ENCODE results near the gene CTSW. TPM values are rescaled to one million over a fixed set of nuclear protein-coding genes. Genes with fewer than 3 reads are reported as not detected.

CTSW gene
- total RNA-seq, 1 experiment from 2014 or later, result not detected

DNA sequence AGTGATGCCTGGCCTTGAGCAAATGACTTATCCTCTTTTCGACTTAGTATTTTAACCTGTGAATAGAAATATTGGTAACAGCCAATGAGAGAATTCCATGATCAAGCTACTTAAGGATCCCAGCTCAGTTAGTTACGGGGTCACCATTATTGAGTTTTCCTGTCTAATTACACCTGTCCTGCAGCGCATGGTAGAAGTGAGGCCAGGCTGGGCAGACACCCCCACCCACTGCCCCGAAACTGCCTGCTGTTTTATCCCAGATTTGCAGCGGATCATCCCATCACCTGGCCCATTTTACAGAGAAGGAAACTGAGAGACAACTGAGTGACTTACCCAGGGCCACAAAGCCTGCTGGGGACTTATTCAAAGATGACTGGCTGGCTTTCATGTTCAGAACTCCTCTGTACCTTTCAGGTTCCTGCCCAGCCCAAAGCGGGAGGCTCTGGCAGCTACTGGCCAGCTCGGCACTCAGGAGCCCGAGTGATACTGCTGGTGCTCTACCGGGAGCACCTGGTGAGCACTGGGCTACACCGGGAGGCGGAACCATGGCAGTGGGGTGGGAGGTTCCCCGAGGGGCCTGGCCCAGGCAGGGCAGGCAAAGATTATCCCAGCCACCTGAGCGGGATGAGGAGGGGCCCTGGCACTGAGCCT, 18.0 kb upstream of the CTSW start:
- Mint-ChIP-seq H3K27ac (no peak overlapping the region), H3K36me3 (peaks cover 23% of the 10 kb centered on the region), H3K4me3 (peak overlapping the region; percentile 90), H3K9me3 (no peaks in the 10 kb centered on the region), H3K27me3 (ENCODE audit: low read depth) (no peaks in the 10 kb centered on the region), H3K4me1 (peaks cover 13% of the 10 kb centered on the region)
- ChIA-PET CTCF (interaction anchor here (0.8 to 16.6 kb wide), 7 partner anchors 9 to 184 kb away, joined by 3 to 539 read pairs (median 14); partner anchors contain the start of genes CCDC85B, EFEMP2 and FIBP), POLR2A (interaction anchor here (1.1 to 4.2 kb wide), 4 partner anchors 10 to 54 kb away, joined by 3 to 90 read pairs (median 20); partner anchors contain the start of genes CCDC85B and FIBP)
- DNase-seq (ENCODE audit: low spot score) (no peak), ATAC-seq (no peak)
- TF ChIP-seq TP53 (CRISPR knock-in tag; IDR thresholded peaks at IDR 0.05) (no peak), CREM (CRISPR knock-in tag; IDR thresholded peaks at IDR 0.05) (no peak), GABPB1 (CRISPR knock-in tag; IDR thresholded peaks at IDR 0.05) (no peak), ZNF219 (CRISPR knock-in tag; IDR thresholded peaks at IDR 0.05; ENCODE audit: borderline replicate concordance) (no peak), EMX1 (CRISPR knock-in tag; IDR thresholded peaks at IDR 0.05) (no peak), MYBL2 (CRISPR knock-in tag; IDR thresholded peaks at IDR 0.05) (no peak), CBFB (CRISPR knock-in tag; IDR thresholded peaks at IDR 0.05; ENCODE audit: low read depth) (no peak)
- TF ChIP-seq, protein P1, sequence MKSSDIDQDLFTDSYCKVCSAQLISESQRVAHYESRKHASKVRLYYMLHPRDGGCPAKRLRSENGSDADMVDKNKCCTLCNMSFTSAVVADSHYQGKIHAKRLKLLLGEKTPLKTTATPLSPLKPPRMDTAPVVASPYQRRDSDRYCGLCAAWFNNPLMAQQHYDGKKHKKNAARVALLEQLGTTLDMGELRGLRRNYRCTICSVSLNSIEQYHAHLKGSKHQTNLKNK (CRISPR knock-in tag; IDR thresholded peaks at IDR 0.05), result no peak
- TF ChIP-seq, protein P2, sequence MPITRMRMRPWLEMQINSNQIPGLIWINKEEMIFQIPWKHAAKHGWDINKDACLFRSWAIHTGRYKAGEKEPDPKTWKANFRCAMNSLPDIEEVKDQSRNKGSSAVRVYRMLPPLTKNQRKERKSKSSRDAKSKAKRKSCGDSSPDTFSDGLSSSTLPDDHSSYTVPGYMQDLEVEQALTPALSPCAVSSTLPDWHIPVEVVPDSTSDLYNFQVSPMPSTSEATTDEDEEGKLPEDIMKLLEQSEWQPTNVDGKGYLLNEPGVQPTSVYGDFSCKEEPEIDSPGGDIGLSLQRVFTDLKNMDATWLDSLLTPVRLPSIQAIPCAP (CRISPR knock-in tag; IDR thresholded peaks at IDR 0.05), result no peak
- TF ChIP-seq, protein P3, sequence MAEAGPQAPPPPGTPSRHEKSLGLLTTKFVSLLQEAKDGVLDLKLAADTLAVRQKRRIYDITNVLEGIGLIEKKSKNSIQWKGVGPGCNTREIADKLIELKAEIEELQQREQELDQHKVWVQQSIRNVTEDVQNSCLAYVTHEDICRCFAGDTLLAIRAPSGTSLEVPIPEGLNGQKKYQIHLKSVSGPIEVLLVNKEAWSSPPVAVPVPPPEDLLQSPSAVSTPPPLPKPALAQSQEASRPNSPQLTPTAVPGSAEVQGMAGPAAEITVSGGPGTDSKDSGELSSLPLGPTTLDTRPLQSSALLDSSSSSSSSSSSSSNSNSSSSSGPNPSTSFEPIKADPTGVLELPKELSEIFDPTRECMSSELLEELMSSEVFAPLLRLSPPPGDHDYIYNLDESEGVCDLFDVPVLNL (CRISPR knock-in tag; IDR thresholded peaks at IDR 0.05; ENCODE audit: borderline replicate concordance, low read depth), result no peak
- TF ChIP-seq, protein P4, sequence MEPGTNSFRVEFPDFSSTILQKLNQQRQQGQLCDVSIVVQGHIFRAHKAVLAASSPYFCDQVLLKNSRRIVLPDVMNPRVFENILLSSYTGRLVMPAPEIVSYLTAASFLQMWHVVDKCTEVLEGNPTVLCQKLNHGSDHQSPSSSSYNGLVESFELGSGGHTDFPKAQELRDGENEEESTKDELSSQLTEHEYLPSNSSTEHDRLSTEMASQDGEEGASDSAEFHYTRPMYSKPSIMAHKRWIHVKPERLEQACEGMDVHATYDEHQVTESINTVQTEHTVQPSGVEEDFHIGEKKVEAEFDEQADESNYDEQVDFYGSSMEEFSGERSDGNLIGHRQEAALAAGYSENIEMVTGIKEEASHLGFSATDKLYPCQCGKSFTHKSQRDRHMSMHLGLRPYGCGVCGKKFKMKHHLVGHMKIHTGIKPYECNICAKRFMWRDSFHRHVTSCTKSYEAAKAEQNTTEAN (CRISPR knock-in tag; IDR thresholded peaks at IDR 0.05), result no peak

DNA sequence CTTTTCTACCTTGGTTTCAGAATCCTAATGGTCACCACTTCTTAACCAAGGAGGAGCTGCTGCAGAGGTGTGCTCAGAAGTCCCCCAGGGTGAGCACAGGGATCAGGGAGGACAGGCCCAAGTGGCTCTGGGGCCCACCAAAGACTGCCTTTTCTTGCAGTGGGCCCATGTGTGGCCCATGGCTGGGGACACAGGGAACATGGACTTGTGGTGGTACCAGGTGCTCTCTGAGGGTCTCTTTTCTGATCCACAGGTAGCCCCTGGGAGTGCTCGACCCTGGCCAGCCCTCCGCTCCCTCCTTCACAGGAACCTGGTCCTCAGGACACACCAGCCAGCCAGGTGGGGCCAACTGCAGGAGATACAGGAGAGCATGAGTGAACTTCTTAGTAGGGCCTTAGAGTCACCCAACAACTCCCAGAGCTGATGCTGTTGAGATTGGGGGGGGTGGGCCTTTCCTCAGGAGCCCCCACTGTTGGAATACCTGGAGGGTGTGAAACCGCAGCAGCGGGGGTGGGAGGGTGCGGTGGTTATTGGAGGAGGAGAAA, 17.4 kb upstream of the CTSW start:
- ChIA-PET CTCF (interaction anchor here (4.2 to 16.6 kb wide), 3 partner anchors 8 to 27 kb away, joined by 70 to 539 read pairs (median 89); partner anchors contain the start of genes CCDC85B, EFEMP2 and FIBP), POLR2A (interaction anchor here (1.1 kb wide), 1 partner anchor 10 kb away, joined by 3 read pairs; no protein-coding TSS in a partner anchor)
- Mint-ChIP-seq H3K27ac (no peak overlapping the region), H3K4me1 (peaks cover 14% of the 10 kb centered on the region), H3K4me3 (peak overlapping the region; percentile 90; the same call in 1 of the 2 replicates), H3K27me3 (ENCODE audit: low read depth) (no peaks in the 10 kb centered on the region), H3K36me3 (peaks cover 20% of the 10 kb centered on the region), H3K9me3 (no peaks in the 10 kb centered on the region)
- no peak for ATAC-seq
- no peak for DNase-seq (ENCODE audit: low spot score)
- no peak for TF ChIP-seq OVOL2 (CRISPR knock-in tag; IDR thresholded peaks at IDR 0.05; ENCODE audit: borderline replicate concordance)
- no peak for TF ChIP-seq NFE2L1 (CRISPR knock-in tag; IDR thresholded peaks at IDR 0.05)
- TF ChIP-seq, protein P5, sequence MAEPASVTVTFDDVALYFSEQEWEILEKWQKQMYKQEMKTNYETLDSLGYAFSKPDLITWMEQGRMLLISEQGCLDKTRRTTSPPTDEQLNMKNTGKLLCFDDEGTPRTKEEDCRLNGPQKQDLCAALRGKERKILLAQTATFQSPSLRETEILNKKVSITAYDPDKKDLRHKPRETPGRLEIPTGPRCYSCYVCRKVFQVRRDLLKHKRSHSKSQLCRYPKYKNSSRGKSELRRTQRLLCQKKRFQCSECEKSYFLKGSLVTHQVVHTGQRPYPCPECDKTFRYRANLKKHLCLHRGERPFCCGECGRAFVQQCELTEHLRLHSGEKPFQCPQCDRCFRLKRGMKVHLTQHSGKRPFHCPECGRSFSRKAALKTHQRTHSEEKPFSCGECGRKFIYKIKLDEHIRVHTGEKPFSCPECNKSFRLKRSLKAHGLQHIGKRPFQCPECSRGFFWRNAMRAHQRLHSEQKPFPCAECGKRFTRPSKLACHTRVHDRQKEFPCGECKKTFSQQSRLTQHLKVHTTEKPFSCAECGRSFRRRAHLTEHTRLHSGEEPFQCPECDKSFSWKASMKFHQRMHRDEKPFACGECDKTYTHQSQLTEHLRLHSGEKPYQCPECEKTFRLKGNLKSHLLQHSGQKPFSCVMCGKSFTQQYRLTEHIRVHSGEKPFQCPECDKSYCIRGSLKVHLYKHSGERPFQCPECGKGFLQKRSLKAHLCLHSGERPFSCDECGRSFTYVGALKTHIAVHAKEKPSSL (CRISPR knock-in tag; conservative IDR thresholded peaks at IDR 0.05), result no peak
- no peak for TF ChIP-seq ZBTB21 (CRISPR knock-in tag; IDR thresholded peaks at IDR 0.05; ENCODE audit: borderline replicate concordance)
- TF ChIP-seq FOXJ3 (CRISPR knock-in tag; IDR thresholded peaks at IDR 0.05; ENCODE audit: borderline replicate concordance), result no peak
- no peak for TF ChIP-seq TEAD4 (CRISPR knock-in tag; IDR thresholded peaks at IDR 0.05)
- no peak for TF ChIP-seq ZNF219 (CRISPR knock-in tag; IDR thresholded peaks at IDR 0.05; ENCODE audit: borderline replicate concordance)
- TF ChIP-seq, protein P6, sequence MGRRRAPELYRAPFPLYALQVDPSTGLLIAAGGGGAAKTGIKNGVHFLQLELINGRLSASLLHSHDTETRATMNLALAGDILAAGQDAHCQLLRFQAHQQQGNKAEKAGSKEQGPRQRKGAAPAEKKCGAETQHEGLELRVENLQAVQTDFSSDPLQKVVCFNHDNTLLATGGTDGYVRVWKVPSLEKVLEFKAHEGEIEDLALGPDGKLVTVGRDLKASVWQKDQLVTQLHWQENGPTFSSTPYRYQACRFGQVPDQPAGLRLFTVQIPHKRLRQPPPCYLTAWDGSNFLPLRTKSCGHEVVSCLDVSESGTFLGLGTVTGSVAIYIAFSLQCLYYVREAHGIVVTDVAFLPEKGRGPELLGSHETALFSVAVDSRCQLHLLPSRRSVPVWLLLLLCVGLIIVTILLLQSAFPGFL (CRISPR knock-in tag; IDR thresholded peaks at IDR 0.05; ENCODE audit: borderline replicate concordance), result no peak
- TF ChIP-seq, protein P7, sequence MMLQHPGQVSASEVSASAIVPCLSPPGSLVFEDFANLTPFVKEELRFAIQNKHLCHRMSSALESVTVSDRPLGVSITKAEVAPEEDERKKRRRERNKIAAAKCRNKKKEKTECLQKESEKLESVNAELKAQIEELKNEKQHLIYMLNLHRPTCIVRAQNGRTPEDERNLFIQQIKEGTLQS (CRISPR knock-in tag; conservative IDR thresholded peaks at IDR 0.05), result no peak
